Suprapubic skin (tissue), 4 donors: ENCODE data around the gene RETNLB.

Experiments
- EP300 ChIP-seq: sonication (generic); formaldehyde crosslinking; IDR thresholded peaks from one replicate; pipeline ENCODE4 v1.6.1; 2017; ENCODE audit warnings: antibody characterized with exemption
- POLR2A ChIP-seq, 2 donors: fragments of 450-650 bp; IDR thresholded peaks; one replicate each; pipeline ENCODE4 v1.6.1; 2017; ENCODE audit warnings: antibody characterized with exemption in 2 of 2, mild to moderate bottlenecking in 2 of 2, moderate library complexity in 2 of 2
- POLR2AphosphoS5 ChIP-seq, 3 donors: sonication (generic); formaldehyde crosslinking; IDR thresholded peaks; one replicate each; pipeline ENCODE4 v1.6.1; 2017; ENCODE audit warnings: antibody characterized with exemption in 3 of 3
- TF ChIP-seq, protein P1 (sequence below), 2 donors: fragments of 200-600 bp in 1 of 2; fragments of 450-650 bp in 1 of 2; sonication (generic) in 1 of 2; IDR thresholded peaks; one replicate each; pipeline ENCODE4 v1.5.1; 2016 to 2019; ENCODE audit warnings: antibody characterized with exemption in 2 of 2, mild to moderate bottlenecking in 1 of 2, moderate library complexity in 1 of 2

DNA sequence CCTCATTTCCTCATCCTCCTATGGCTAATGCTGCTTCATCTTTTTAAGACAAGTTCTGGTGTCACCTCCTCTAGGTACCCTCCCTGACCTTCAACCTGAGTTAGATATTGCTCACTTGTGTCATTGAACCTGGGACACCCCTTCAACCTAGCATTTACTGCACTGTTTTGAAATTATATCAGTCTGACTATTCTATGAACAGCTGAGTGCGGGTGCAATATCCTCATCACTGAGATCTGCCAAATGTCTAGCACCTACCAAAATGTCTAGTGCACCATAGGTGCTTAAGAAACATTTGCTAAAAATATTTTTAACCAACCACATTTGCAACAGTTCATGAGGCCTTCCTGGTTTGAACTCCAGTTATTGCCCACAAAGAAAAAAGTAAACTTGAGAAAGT, 34.5 kb downstream of the RETNLB start:
- TF ChIP-seq POLR2A (IDR thresholded peaks at IDR 0.05) (no peak), EP300 (no peak), POLR2AphosphoS5 (IDR thresholded peaks at IDR 0.05) (no peak)
- TF ChIP-seq, protein P1, sequence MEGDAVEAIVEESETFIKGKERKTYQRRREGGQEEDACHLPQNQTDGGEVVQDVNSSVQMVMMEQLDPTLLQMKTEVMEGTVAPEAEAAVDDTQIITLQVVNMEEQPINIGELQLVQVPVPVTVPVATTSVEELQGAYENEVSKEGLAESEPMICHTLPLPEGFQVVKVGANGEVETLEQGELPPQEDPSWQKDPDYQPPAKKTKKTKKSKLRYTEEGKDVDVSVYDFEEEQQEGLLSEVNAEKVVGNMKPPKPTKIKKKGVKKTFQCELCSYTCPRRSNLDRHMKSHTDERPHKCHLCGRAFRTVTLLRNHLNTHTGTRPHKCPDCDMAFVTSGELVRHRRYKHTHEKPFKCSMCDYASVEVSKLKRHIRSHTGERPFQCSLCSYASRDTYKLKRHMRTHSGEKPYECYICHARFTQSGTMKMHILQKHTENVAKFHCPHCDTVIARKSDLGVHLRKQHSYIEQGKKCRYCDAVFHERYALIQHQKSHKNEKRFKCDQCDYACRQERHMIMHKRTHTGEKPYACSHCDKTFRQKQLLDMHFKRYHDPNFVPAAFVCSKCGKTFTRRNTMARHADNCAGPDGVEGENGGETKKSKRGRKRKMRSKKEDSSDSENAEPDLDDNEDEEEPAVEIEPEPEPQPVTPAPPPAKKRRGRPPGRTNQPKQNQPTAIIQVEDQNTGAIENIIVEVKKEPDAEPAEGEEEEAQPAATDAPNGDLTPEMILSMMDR (IDR thresholded peaks at IDR 0.05): no peak
